Measurements from ENCODE around the gene GRPR.

Gene GRPR

DNA sequence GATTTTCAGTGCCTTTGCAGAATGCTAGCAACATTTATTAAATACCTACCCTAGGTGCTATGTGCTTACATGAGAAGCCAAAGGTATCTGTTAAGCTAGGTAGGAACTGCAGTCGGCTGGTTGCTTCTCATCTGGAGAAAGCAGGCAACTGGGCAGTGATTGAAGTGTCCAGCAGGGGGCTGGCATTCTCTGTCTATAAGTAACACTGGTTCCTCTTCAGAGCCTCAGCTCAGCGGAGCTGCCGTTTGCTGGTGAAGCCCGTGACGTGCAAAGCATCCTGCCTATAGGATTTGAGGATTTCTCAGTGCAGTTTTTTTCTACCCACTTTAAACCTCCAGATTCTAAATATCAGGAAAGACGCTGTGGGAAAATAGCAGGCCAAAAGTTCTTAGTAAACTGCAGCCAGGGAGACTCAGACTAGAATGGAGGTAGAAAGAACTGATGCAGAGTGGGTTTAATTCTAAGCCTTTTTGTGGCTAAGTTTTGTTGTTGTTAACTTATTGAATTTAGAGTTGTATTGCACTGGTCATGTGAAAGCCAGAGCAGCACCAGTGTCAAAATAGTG, at the start of gene GRPR:
GRPR (plus strand) TSS at position 344 of the 565 bp plus-strand sequence. CDS start 389 bp downstream, outside the sequence.
- DNase-seq (ENCODE audit: low read depth) = peak; percentile 84
- no peak within 1 kb of the TSS for H3K4me3 ChIP-seq (replicated peaks; ENCODE audit: low read depth, low read length)
- TF ChIP-seq, protein P1, sequence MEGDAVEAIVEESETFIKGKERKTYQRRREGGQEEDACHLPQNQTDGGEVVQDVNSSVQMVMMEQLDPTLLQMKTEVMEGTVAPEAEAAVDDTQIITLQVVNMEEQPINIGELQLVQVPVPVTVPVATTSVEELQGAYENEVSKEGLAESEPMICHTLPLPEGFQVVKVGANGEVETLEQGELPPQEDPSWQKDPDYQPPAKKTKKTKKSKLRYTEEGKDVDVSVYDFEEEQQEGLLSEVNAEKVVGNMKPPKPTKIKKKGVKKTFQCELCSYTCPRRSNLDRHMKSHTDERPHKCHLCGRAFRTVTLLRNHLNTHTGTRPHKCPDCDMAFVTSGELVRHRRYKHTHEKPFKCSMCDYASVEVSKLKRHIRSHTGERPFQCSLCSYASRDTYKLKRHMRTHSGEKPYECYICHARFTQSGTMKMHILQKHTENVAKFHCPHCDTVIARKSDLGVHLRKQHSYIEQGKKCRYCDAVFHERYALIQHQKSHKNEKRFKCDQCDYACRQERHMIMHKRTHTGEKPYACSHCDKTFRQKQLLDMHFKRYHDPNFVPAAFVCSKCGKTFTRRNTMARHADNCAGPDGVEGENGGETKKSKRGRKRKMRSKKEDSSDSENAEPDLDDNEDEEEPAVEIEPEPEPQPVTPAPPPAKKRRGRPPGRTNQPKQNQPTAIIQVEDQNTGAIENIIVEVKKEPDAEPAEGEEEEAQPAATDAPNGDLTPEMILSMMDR (IDR thresholded peaks at IDR 0.05; ENCODE audit: low read length, missing control alignments) = peak; percentile 66

DNA sequence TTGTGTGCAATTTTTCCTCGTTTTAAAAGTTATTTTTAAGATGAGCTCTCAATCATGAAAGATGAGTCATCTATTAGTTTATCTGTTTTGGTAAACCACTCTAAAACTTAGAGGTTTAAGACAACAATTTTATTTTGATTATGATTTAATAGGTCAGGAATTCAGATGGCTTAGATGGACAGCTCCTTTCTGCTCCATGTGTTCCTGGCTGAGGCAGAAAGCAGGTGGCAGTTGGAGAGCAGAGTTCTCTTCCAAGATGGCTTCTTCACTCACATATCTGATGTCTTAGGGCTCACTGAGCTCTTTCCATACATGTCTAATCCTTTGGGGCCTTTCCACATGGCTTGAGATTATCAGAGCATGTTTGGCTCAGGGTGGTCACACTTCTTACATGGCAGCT, 48.3 kb upstream of the GRPR start:
- DNase-seq (ENCODE audit: low read depth) = no peak
- TF ChIP-seq, protein P1 (IDR thresholded peaks at IDR 0.05; ENCODE audit: low read length, missing control alignments) = no peak
- no peak overlapping the region for H3K4me3 ChIP-seq (replicated peaks; ENCODE audit: low read depth, low read length)

DNA sequence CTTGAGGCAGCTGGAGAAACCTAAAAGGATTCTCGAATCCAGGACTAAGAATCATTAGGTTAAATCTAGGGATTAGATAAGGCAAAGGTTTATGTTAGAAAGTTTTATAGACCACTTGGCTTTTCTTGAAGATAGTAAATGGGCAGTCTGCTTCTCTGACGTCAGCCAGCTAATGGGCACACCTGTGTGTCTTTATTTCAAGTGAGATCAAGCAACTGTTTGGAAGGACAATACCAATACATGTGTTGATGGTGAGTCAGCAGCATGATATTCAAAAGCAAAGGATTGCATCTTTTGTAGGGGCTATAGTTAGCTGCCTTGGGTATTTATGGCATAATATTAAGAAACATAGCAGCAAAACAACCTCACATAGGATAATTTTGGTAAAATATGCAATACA, 46.5 kb upstream of the GRPR start:
- TF ChIP-seq, protein P1 (IDR thresholded peaks at IDR 0.05; ENCODE audit: low read length, missing control alignments) = no peak
- H3K4me3 ChIP-seq (replicated peaks; ENCODE audit: low read depth, low read length) = no peak overlapping the region
- DNase-seq (ENCODE audit: low read depth) = no peak

DNA sequence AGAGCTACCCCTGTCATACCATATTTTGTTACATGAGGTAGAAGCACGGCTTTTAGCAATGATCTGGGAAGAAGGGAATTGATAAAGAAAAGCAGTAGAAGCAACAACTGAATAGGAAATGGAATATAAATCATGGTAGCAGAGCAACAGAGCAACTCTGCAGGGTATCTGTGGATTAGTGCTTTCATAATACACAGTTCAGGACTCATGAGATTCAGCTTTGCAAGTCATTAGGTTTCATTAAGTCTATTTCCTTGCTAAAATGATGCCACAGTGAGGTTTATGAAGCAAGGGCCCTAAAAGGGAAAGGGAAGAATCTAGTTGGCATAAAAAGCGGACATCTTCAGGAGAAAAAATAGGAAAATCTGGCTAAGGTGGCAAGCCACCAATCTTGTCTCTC, 45.6 kb upstream of the GRPR start:
- no peak overlapping the region for H3K4me3 ChIP-seq (replicated peaks; ENCODE audit: low read depth, low read length)
- DNase-seq (ENCODE audit: low read depth) = no peak
- TF ChIP-seq, protein P1 (IDR thresholded peaks at IDR 0.05; ENCODE audit: low read length, missing control alignments) = no peak

DNA sequence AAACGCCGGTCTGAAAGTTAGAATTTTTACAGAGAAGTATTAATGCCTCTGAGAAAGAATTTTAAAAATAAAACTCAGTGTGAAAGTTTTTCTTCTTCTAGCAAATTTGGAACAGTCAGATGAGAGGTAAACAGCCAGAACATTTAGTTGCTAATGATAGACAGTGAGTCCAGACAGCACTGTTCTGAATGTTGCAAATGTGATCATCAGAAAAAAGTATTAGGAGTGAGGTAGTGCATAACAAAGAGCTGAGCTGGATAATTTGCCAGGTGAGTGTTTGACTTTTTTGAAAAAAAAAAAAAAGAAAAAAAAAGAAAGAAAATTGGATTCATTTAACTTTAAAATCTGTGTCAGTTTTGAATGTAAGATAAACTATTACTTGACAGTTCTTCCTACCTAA, 42.0 kb upstream of the GRPR start:
- H3K4me3 ChIP-seq (replicated peaks; ENCODE audit: low read depth, low read length) = no peak overlapping the region
- TF ChIP-seq, protein P1 (IDR thresholded peaks at IDR 0.05; ENCODE audit: low read length, missing control alignments) = no peak
- no peak for DNase-seq (ENCODE audit: low read depth)

DNA sequence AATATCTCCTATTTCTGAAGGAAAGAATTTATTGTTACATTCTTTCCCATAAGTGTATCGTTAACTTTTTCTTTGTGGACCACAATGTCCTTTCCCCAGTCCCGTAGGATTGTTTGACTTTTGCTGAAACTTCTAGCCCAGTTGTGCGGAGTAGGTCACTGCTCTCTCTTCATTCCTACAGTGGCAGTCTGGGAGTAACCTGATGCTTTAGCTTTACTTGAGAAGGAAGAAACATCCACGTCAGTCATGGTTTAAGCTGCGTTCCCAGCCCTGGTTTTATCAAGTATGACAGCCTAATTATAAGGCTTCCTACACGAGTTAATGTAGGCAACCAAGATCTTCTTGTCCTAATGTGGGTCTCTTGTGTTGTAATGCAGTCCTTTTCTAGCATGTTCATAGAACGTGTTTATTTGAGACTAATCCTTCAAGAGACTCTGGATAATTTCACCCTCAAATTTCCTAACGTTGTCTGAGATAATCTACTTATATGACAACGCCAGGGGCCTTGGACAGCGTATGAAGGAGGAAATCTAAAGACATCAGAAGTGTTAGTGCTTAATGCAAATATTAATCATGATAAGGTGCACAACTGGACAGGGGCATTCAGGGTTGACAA, 40.8 kb upstream of the GRPR start:
- no peak overlapping the region for H3K4me3 ChIP-seq (replicated peaks; ENCODE audit: low read depth, low read length)
- TF ChIP-seq, protein P1 (IDR thresholded peaks at IDR 0.05; ENCODE audit: low read length, missing control alignments) = no peak
- DNase-seq (ENCODE audit: low read depth) = no peak

DNA sequence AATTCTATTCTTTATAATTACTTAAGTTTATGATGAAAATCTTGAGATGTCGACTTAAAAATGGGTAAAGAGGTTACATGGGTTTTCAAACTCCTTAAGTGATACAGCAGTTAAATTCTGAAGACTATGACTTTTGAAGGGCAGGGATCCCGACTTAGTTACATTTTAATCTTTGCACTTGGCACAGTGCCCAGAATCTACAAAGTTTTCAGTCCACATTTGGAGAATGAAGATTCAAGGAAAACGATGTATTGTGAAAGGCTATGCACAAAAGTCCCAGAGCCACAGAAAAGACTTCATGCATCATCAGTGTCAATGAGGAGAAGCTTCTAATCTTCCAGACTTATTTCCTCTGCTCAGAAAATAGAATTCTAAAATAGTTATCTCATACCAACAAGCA, 36.3 kb upstream of the GRPR start:
- no peak overlapping the region for H3K4me3 ChIP-seq (replicated peaks; ENCODE audit: low read depth, low read length)
- TF ChIP-seq, protein P1 (IDR thresholded peaks at IDR 0.05; ENCODE audit: low read length, missing control alignments) = no peak
- DNase-seq (ENCODE audit: low read depth) = peak; percentile 6
